Liver (tissue), 9 donors: ENCODE measurements around the gene DCAF11. TPM values are rescaled to one million over a fixed set of nuclear protein-coding genes. Genes with fewer than 3 reads are reported as not detected.
A peak's percentile ranks its signal among the peaks of the same experiment; 100 is the strongest.

Experiments used
- DNase-seq: peaks from one replicate; pipeline ENCODE4 v3.0.0-alpha.2; 2017; ENCODE audit warnings: low spot score
- H3K27ac ChIP-seq, 2 donors: one replicate each; pipeline ENCODE4 v1.7.0; 2013; ENCODE audit warnings: inconsistent platforms in 2 of 2, low read length in 2 of 2, control low read depth in 1 of 2, low read depth in 1 of 2, mild to moderate bottlenecking in 1 of 2
- H3K27me3 ChIP-seq, 4 donors: one replicate each; pipeline versions ENCODE4 v1.6.1 to v1.7.0; 2013; ENCODE audit warnings: low read length in 3 of 4, inconsistent platforms in 1 of 4, mild to moderate bottlenecking in 1 of 4, moderate library complexity in 1 of 4; ENCODE audit not compliant: control insufficient read depth in 4 of 4, insufficient read depth in 4 of 4
- H3K36me3 ChIP-seq, 4 donors: one replicate each; pipeline versions ENCODE4 v1.6.1 to v1.7.0; 2013; ENCODE audit warnings: low read length in 3 of 4, mild to moderate bottlenecking in 3 of 4, low read depth in 1 of 4, moderate library complexity in 1 of 4; ENCODE audit not compliant: control insufficient read depth in 4 of 4, insufficient read depth in 3 of 4
- H3K4me1 ChIP-seq, 4 donors: one replicate each; pipeline versions ENCODE4 v1.6.1 to v1.7.0; 2013; ENCODE audit warnings: low read length in 3 of 4, mild to moderate bottlenecking in 3 of 4, moderate library complexity in 1 of 4; ENCODE audit not compliant: control insufficient read depth in 4 of 4, insufficient read depth in 4 of 4
- H3K4me3 ChIP-seq, 3 donors: one replicate each; pipeline versions ENCODE4 v1.6.1 to v1.7.0; 2013; ENCODE audit warnings: low read length in 3 of 3, control low read depth in 1 of 3, low read depth in 1 of 3, mild to moderate bottlenecking in 1 of 3
- H3K9ac ChIP-seq, 2 donors: one replicate each; pipeline ENCODE4 v1.7.0; 2013; ENCODE audit warnings: low read length in 2 of 2, mild to moderate bottlenecking in 2 of 2, moderate library complexity in 2 of 2, control low read depth in 1 of 2, low read depth in 1 of 2
- H3K9me3 ChIP-seq, 4 donors: one replicate each; pipeline versions ENCODE4 v1.6.1 to v1.7.0; 2013; ENCODE audit warnings: low read length in 3 of 4; ENCODE audit not compliant: control insufficient read depth in 4 of 4
- EGR1 ChIP-seq, 2 donors: IDR thresholded peaks; 2 replicates each; pipeline ENCODE4 v1.6.1; 2016 to 2018; ENCODE audit warnings: antibody characterized with exemption in 2 of 2, low read depth in 2 of 2
- FOXA2 ChIP-seq: IDR thresholded peaks from 2 replicates; pipeline ENCODE4 v1.6.1; 2016; ENCODE audit warnings: antibody characterized with exemption
- GABPA ChIP-seq, 2 donors: IDR thresholded peaks in 1 of 2; conservative IDR thresholded peaks in 1 of 2; 2 replicates each; pipeline ENCODE4 v1.6.1; 2016; ENCODE audit warnings: antibody characterized with exemption in 2 of 2, mild to moderate bottlenecking in 1 of 2, moderate library complexity in 1 of 2
- HNF4A ChIP-seq, 2 donors: conservative IDR thresholded peaks; 2 replicates each; pipeline ENCODE4 v1.6.1; 2016; ENCODE audit warnings: antibody characterized with exemption in 2 of 2, mild to moderate bottlenecking in 2 of 2
- HNF4G ChIP-seq: IDR thresholded peaks from 2 replicates; pipeline ENCODE4 v1.6.1; 2016; ENCODE audit warnings: antibody characterized with exemption
- NR2F2 ChIP-seq: IDR thresholded peaks from 2 replicates; pipeline ENCODE4 v1.6.1; 2016; ENCODE audit warnings: antibody characterized with exemption
- RXRA ChIP-seq, 2 donors: IDR thresholded peaks; 2 replicates each; pipeline ENCODE4 v1.6.1; 2017 to 2018; ENCODE audit warnings: antibody characterized with exemption in 2 of 2, mild to moderate bottlenecking in 1 of 2
- TAF1 ChIP-seq: conservative IDR thresholded peaks from 2 replicates; pipeline ENCODE4 v1.6.1; 2016; ENCODE audit warnings: antibody characterized with exemption, mild to moderate bottlenecking
- YY1 ChIP-seq: IDR thresholded peaks from 2 replicates; pipeline ENCODE4 v1.6.1; 2016; ENCODE audit warnings: antibody characterized with exemption, mild to moderate bottlenecking
- WGBS: extraction: QIAGEN DNeasy Blood & Tissue Kit; methylation state at CpG from one replicate; pipeline ENCODE4 v1.1.7; 2013; 5-methylcytosine and 5-hydroxymethylcytosine counted together
- polyA plus RNA-seq, 2 donors: library from polyadenylated mRNA; stranded (reverse) in 1 of 2; unstranded in 1 of 2; fragments of 200-250 nt in 1 of 2; fragments of >200 nt in 1 of 2; fragmentation: Nextera tagmentation in 1 of 2; extraction: Ambion mirVana in 1 of 2; gene quantifications; one replicate each; pipeline versions ENCODE4 v1.2.1 to v1.2.3, GENCODE V29; 2013 to 2015
- total RNA-seq, 2 donors: library from RNA; depleted of rRNA; stranded (reverse); fragments of >200 nt; gene quantifications; one replicate each; pipeline ENCODE4 v1.2.3, GENCODE V29; 2014
- TF ChIP-seq, protein P1 (sequence below): IDR thresholded peaks from 2 replicates; pipeline ENCODE4 v1.6.1; 2016; ENCODE audit warnings: antibody characterized with exemption
- TF ChIP-seq, protein P2 (sequence below): IDR thresholded peaks from 2 replicates; pipeline ENCODE4 v1.6.1; 2016; ENCODE audit warnings: antibody characterized with exemption, mild to moderate bottlenecking
- donor health status: healthy.
- donor health status: healthy.
- donor health status: healthy.
- donor health status: healthy.
- donor health status: healthy.

Gene DCAF11
- total and polyA plus RNA-seq, 4 donors, result 30.1 to 312 (median 167) TPM

DNA sequence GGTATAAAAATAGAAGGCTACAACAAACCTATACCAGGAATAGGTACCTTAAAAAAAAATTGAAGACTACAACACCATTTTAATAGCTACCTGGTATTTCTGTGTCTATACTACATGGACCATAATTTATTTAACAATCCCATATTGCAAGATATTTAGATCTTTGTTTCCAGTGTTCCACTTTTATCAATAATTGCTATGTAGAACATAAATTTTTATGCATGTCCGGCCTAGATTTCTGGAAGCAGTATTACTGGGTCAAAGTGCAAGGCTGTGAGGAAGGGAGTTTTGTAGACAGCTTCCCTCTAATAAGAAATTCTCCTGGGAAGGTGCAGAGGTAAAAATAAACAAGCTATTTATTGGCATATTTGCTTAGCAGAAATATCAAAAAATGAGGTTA lies 4.1 kb upstream of the DCAF11 start:
- no peak for DNase-seq
- Histone ChIP-seq H3K4me3 (no peak overlapping the region), H3K27me3 (no peaks in the 10 kb centered on the region), H3K9me3 (no peaks in the 10 kb centered on the region), H3K4me1 (peaks cover 4 to 50% (median 31%) of the 10 kb centered on the region in 4 donors), H3K36me3 (no peaks in the 10 kb centered on the region), H3K9ac (no peak overlapping the region), H3K27ac (peak overlapping the region in 1 of 2 donors; percentile 20)
- no peak for TF ChIP-seq EGR1 (IDR thresholded peaks at IDR 0.05; ENCODE audit: low read depth in 2 of 2)
- no peak for TF ChIP-seq NR2F2
- no peak for TF ChIP-seq RXRA (IDR thresholded peaks at IDR 0.05)
- TF ChIP-seq FOXA2, result no peak
- TF ChIP-seq, protein P1, sequence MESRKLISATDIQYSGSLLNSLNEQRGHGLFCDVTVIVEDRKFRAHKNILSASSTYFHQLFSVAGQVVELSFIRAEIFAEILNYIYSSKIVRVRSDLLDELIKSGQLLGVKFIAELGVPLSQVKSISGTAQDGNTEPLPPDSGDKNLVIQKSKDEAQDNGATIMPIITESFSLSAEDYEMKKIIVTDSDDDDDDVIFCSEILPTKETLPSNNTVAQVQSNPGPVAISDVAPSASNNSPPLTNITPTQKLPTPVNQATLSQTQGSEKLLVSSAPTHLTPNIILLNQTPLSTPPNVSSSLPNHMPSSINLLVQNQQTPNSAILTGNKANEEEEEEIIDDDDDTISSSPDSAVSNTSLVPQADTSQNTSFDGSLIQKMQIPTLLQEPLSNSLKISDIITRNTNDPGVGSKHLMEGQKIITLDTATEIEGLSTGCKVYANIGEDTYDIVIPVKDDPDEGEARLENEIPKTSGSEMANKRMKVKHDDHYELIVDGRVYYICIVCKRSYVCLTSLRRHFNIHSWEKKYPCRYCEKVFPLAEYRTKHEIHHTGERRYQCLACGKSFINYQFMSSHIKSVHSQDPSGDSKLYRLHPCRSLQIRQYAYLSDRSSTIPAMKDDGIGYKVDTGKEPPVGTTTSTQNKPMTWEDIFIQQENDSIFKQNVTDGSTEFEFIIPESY, result no peak
- TF ChIP-seq HNF4G, result no peak
- no peak for TF ChIP-seq GABPA (IDR thresholded peaks at IDR 0.05 in 1 of 2, conservative IDR thresholded peaks at IDR 0.05 in 1 of 2)
- no peak for TF ChIP-seq TAF1
- no peak for TF ChIP-seq YY1
- TF ChIP-seq, protein P2, sequence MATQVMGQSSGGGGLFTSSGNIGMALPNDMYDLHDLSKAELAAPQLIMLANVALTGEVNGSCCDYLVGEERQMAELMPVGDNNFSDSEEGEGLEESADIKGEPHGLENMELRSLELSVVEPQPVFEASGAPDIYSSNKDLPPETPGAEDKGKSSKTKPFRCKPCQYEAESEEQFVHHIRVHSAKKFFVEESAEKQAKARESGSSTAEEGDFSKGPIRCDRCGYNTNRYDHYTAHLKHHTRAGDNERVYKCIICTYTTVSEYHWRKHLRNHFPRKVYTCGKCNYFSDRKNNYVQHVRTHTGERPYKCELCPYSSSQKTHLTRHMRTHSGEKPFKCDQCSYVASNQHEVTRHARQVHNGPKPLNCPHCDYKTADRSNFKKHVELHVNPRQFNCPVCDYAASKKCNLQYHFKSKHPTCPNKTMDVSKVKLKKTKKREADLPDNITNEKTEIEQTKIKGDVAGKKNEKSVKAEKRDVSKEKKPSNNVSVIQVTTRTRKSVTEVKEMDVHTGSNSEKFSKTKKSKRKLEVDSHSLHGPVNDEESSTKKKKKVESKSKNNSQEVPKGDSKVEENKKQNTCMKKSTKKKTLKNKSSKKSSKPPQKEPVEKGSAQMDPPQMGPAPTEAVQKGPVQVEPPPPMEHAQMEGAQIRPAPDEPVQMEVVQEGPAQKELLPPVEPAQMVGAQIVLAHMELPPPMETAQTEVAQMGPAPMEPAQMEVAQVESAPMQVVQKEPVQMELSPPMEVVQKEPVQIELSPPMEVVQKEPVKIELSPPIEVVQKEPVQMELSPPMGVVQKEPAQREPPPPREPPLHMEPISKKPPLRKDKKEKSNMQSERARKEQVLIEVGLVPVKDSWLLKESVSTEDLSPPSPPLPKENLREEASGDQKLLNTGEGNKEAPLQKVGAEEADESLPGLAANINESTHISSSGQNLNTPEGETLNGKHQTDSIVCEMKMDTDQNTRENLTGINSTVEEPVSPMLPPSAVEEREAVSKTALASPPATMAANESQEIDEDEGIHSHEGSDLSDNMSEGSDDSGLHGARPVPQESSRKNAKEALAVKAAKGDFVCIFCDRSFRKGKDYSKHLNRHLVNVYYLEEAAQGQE, result no peak
- WGBS, result 31% methylated on average over 1 of the region's 1 CpG

DNA sequence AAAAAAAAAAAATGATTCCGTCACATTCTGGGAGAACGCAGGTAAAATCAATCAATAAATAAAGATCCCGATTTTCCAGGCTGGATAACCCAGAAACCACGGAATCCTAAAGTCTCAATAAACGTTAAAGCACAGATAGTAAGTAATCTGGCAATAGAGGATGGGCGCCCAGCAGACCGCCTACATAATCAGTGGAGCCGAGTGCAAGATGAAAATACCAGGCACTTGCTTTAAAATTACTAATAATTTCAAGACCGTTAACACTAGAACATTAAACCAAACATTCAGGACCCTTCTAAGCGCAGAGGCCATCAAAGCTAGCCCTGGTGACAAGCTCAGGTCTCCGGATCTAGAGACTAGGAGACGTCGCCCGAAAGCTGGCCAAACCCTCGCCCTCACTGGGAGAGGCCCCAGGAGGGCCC lies 1.2 kb upstream of the DCAF11 start:
- Histone ChIP-seq H3K36me3 (peaks cover 0 to 8% (median 5%) of the 10 kb centered on the region in 4 donors), H3K4me1 (peaks cover 4 to 53% (median 45%) of the 10 kb centered on the region in 4 donors), H3K27ac (peak overlapping the region; percentile 99 to 100), H3K9me3 (no peaks in the 10 kb centered on the region), H3K27me3 (no peaks in the 10 kb centered on the region), H3K9ac (peak overlapping the region; percentile 75 to 97), H3K4me3 (peak overlapping the region; percentile 55 to 94 (median 90))
- WGBS, result 10% methylated on average over 15 of the region's 15 CpGs
- TF ChIP-seq HNF4A (conservative IDR thresholded peaks at IDR 0.05), result no peak
- no peak for TF ChIP-seq EGR1 (IDR thresholded peaks at IDR 0.05; ENCODE audit: low read depth in 2 of 2)
- TF ChIP-seq, protein P1, result no peak
- no peak for TF ChIP-seq HNF4G
- no peak for TF ChIP-seq YY1
- TF ChIP-seq, protein P2, result no peak
- no peak for DNase-seq
